Medulla oblongata (tissue), 1 donor: ENCODE data around the gene LDB3.
"Not testable (repeated sequence)": the region's sequence is repeated elsewhere in the genome, so short reads cannot be mapped to it uniquely, and the experiment has no call there.

ENCODE experiments used
- DNase-seq: peaks from one replicate; pipeline ENCODE4 v3.0.0-alpha.2; 2015; ENCODE audit errors: extremely low spot score

LDB3 gene, protein sequence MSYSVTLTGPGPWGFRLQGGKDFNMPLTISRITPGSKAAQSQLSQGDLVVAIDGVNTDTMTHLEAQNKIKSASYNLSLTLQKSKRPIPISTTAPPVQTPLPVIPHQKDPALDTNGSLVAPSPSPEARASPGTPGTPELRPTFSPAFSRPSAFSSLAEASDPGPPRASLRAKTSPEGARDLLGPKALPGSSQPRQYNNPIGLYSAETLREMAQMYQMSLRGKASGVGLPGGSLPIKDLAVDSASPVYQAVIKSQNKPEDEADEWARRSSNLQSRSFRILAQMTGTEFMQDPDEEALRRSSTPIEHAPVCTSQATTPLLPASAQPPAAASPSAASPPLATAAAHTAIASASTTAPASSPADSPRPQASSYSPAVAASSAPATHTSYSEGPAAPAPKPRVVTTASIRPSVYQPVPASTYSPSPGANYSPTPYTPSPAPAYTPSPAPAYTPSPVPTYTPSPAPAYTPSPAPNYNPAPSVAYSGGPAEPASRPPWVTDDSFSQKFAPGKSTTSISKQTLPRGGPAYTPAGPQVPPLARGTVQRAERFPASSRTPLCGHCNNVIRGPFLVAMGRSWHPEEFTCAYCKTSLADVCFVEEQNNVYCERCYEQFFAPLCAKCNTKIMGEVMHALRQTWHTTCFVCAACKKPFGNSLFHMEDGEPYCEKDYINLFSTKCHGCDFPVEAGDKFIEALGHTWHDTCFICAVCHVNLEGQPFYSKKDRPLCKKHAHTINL

DNA sequence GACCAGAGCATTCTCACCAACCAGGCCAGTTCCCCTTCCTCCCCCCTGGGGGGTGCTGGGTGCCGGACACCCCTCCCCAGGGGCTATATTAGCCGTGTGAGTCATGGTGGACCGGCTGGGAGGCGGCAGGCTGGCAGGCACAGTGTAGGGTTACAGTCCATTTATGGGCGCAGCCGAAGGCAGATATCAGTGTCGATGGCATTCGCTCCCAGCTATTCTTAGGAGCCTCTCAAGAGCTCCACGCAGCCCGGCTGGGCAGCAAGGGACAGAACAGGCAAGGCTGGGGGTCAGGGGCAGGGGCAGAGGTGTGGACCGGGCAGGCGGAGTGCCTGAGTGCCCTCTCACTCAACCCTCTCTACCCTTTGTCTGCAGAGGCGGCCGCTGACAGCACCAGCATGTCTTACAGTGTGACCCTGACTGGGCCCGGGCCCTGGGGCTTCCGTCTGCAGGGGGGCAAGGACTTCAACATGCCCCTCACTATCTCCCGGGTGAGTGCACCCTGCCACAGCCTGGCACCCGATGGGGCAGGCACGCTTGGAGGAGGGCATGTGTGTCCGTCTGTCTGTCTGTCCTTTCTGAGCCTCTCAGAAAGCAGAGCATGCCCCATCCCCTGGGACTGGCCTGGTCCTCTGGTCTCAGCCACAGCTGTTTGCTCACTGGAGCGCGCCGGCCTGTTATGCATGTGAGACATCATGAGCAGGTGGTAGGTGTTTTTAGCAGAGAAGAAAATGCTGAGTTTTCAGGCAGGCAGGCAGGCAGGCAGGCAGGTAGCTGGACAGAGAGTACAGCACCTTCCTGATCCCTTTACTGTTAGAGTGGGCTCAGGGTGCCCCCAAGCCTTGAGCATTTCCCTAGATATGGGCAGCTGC lies at the start of gene LDB3:
Gene LDB3, plus strand, starts transcription at position 215 of the 869 bp plus-strand sequence. Its CDS starts 181 bp downstream, at position 396.
- no peak for DNase-seq

DNA sequence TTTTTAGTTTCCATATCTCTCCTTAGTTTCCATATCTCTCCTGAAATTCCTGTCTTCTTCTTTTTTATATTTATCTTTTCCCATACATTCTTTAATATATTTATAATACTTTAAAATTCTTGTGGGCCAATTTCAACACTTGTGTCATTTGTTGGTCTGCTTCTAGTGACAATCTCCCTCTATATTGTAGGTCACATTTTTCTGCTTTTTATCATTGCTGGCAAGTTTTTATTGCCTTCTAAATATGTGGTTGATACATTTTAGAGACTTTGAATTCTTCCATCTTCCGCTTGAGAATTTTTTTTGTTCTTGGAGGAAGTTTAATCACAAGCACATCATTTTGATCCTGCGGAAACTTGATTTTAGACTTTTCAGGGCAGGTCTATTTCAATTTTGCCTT lies 40.0 kb upstream of the LDB3 start:
- DNase-seq, result no peak

DNA sequence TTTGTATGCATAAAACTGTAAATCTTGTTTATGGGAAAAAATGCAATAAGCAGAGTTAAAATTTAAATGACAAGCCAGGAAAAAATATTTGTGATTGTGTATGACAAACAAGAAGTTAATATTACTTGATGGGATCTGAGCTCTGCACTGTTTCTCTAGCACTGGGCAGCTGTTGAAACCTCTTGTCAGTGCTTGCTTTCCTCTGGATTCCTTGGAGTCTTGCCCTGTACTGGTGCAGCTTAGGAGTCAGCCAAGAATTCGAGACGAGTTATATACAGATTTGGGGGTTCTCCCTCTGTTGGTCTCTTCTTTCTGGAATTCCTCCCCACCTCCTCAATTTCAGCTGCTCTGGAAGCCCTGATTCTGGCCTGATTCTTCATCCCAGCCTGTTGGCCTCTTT lies 38.2 kb upstream of the LDB3 start:
- no peak for DNase-seq

DNA sequence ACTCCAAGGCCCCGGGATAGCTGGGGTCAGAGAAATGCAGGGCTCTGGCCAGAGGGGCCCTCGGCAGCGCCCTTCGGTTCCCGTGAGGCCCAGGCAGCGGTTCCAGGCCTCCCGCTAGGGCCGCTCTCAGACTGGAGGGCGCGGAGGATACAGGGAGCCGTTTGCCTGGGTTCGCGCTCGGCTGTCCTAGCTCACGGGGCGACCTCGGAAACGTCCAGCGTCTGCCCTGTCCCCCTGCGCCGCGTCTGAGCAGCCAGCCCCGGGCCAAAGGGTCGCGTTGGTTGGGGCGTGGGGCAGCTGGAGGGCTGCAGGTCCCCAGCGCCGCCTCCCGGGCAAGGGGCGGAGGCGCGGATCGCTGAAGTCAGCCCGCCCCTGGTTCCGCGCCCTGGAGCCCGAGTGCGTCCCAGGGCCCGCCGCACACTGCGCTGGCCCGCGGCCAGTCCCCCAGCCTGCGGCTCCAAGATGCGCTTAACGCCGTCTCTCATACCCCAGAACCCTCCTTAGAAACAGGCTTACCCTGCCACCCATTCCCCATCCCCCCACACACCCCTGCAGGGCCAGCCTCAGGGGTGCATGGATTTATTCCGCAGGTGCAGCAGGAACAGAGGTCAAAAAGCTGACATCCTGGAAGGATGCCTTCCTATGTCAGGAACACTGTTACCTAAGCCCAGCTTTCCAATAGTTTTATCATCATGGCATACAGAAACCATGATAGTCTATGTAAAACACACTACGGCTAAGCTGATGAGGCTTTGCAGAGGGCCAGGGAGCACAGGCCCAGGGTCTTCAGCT lies 36.1 kb upstream of the LDB3 start:
- DNase-seq, result peak; percentile 22

DNA sequence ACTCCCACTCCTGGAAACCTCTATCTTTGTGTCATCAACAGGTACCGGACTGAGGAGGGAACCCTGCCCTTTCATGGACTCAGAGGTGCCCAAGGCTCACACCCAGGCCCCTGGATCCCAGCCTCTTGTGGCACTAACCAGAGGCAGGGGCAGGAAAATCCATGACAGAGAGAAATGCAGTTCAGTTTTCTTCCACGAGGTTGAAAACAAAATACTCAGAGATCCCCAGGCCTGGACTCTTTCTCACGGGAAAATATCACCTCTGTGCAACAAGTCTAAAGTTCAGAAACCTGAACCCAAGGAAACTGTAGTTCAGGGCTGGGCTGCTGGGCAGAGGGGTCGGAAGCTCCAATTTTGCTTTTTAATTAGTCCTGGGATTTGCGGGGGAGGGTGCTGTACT lies 35.4 kb upstream of the LDB3 start:
- DNase-seq, result no peak

DNA sequence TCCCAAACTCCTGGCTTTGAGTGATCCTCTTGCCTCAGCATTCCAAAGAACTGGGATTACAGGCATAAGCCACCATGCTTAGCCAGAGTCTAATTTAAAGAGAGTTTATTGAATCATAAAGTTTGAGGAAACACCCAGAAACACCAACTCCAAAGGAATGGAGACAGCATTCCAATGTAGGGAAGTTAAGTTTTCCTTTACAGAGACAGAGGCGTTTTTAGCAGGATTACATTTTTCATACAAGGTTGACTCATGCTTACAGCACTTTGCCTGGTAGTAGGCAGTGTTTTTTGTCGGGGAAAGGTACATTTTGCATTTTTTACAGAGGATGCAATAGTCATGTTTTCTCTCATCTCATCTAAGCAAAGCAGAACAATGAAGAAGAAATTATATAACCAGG lies 32.9 kb upstream of the LDB3 start:
- DNase-seq, result no peak

DNA sequence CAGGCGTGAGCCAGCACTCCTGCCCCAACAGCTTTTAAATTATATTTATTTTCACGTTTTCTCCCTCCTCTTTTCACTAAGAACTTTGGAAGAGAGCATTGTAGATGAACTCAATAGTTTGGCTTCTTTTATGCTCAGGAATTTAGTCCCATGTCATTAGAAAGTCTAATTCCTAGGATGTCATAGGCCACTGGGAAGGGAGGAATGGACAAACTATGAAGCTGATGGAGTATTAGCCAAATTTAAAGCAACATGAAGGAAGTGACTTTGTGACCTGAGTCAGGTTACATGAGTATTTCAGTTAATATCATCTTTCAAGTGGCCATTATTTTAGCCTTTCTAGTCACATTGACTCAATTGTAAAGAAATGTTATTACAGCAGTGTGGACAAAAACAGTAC lies 32.0 kb upstream of the LDB3 start:
- no peak for DNase-seq

DNA sequence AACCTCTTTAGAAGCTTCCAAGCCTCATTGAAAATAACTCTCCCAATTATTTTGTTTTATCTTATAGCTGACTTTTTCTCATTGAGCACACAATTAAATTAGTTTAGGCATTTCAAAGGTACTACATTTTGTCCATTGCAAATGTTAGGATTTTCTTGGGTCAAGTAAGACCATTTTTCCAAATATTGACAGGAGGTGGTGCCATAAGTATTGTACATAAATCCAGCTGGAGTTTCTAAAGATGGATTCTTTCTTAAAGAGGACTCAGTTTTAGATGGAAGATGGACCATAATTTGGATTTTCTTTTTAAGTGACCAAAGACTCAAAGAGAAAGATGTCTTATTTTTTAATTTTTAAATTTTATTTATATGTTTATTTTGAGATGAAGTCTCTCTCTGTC lies 26.3 kb upstream of the LDB3 start:
- peak; percentile 24 for DNase-seq

DNA sequence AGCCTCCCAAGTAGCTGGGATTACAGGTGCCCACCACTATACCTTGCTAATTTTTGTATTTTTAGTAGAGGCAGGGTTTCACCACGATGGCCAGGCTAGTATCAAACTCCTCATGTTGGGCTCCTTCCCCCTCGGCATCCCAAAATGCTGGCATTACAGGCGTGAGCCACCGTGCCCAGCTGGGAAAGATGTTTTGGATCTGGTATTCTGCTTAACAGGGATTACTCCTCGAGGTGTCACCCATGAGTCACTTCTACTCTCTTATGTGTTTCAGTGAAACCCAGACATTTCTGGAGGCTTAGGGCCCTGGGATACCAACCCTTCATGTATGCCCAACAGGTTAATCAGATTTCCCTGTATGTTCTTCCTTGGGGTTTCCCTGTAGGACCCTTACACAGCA lies 25.8 kb upstream of the LDB3 start:
- no peak for DNase-seq

DNA sequence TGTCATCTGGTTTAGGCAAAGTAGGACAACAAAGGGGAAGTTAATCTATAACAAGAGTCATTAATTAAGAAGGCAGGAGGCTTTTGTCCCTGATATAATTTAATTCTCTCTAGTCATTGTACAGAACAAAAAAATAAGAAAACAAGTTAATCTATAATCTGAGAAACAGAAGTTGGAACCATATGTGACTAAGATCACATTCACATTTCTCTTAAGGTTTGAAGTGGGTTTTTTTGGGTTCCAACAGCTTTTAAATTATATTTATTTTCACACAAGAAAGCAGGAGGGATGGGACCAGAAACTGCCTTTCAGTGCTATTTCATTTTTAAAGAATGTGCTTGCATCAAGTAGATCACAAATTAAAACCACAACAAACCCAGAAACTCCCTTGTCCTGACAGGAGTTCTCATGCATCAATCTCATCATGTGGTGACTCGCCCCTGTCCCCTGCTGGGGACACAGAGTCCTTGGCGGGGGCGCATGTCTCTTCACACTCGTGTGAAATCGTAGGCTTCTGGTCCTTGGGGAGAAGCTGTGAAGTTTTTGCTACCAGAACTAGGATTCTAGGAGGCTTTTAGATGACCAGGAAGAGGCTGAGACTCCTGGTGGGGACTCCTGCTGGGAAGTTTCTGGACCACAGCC lies 24.0 kb upstream of the LDB3 start:
- no peak for DNase-seq

DNA sequence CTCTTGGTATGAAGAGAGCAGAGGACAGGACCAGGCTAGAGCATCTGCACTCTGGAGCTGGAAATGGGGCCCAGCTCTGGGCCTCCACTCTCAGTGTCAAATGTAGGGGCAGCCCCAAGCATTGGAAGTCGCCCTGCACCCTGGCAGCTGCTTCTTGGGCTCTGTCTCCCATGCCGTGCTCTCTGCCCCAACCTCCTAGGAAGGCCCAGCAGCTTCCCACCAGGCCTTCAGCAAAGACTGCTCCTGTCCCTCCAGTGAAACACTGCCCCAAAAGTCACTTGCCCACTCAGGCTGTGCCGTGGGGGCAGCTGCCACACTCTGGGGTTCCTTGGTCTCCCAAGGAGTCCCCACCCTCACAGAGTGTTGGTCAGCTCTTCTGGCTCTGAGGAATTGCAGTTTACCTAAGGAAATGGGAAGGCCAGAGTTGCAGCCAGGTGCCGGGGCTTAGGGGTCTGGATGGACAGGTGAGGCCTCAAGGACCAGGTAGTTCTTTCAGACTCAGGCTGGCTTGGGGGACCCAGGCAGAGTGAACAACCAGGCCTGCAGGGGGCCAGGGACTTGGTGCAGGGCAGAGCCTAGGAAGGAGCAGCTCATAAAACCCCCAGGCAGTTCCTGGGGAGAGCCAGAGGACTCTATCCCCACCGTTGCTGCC lies 23.4 kb upstream of the LDB3 start:
- no peak for DNase-seq

DNA sequence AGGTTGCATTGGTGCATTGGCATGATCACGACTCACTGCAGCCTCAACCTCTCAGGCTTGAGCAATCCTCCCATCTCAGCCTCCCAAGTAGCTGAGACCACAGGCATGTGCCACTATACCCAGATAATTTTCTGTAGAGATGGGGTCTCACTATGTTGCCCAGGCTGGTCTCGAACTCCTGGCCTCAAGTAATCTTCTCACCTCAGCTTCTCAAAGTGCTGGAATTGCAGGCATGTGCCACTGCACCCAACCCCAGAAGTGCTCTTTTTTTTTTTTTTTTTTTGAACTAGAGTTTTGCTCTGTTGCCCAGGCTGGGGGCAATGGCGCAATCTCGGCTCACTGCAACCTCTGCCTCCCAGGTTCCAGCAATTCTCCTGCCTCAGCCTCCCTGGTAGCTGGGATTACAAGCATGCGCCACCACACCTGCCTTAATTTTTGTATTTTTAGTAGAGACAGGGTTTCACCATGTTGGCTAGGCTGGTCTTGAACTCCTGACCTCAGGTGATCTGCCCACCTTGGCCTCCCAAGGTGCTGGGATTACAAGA lies 22.6 kb upstream of the LDB3 start:
- DNase-seq, result not testable (repeated sequence)

DNA sequence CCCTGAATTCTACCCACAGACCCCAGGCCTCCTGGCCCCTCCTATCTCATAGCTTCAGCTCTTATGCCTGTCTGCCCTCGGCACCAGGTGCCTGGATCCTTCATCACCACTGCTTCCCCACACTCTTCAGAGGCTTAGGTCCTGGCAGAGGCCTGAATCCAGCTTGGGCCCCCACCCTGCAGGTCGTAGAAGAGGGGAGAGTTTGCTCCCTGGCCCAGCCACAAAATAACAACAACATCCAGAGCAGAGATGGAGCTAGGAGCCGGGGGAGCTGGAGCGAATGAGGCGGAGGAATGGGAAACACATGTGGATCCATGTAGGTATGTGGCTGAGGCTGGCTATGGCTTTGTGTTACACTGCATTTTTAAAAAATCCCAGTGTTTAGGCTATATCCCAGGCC lies 21.8 kb upstream of the LDB3 start:
- no peak for DNase-seq

DNA sequence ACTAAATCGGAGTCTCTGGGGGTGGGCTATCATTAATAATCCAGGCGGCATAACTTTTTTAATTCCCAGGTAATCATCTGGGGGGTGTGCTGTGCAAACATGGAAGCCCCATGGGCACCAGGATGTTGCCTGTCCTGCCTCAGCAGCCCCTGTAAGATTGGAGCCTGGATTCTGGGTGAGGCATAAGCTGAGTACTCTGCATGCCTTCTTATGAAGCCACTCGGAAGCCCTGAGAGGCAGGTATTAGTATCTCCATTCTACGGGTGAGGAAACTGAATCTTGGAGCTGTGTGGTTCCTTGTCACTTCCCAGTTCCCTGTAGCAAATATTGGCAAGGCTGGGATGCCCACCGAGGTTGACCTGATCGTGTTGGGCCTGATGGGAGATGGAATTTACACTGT lies 21.4 kb upstream of the LDB3 start:
- DNase-seq, result no peak

DNA sequence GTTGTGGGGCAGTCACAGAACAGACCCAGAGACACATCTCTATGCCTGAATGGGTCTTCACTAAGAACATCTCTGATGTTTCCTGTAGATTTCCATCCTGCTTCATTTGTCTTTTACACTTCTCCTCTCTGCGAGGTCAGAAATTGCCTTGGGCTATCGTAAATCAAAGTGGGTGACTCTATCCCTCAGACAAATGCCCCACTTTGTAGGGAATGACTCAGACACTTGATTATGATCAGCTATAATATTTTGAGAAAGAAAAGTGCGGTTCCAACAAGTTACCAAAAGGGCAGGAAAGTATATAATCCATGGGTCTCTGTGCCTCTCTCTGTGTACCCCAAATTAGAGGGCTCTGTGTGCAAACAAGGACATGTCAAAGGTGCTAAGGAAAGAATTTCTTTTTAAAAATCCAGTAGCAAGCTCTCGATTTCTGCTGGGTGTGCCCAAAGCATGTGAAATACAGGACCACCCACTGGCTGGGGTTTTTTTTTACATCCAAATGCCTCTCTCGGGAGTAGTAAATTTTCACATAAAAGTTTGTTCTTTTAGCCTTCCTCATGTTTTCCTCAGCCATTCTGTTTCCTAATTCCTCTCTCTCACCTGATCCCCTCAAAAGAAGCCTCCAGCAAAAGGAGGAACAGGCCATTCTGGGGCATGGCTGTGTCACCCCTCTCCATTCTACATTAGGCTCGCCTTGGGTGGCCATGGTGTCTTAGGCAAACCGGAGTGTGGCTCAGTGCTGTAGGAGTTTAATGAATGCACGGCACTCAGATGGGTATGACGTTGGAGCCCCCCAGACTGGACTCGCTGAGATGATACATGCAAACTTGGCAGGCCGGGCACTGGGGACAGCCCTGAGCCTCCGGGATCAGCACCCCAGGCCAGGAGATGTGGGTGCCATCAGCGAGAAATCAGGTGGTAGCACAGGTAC lies 20.3 kb upstream of the LDB3 start:
- DNase-seq, result no peak

DNA sequence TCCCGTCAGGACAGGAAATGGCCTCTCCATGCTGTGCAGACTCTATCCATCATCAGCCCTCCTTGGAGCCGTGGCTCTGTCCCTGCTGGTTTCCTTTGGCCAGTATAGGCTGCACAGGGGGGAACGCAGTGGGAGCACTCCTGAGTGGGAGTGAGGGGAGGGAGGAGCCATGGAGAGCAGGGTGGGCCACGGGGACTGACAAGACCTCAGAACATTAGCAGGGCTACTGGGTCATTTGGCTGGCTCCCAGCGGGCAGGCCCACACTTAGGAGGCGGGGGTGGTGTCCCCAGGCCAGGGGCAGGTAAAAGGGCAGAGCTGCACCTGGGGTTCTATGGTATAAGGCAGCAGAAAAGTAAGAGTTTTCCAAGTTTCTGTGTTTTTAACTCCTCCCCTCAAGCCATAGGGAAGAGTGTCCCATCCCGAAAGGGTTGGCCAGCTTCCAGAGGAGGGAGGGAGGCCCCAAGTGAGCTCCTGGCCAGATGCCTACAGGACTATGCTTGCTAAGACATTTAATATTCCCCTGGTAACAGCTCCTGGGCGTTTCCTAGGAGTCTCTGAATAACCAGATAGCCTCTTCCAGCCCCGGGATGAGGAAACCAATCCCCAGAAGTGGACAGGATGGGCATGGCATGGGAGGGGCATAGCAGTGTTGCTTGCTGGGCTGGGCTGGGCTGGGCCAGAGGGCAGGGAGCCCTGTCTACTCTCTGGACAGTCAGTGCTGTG lies 19.4 kb upstream of the LDB3 start:
- no peak for DNase-seq

DNA sequence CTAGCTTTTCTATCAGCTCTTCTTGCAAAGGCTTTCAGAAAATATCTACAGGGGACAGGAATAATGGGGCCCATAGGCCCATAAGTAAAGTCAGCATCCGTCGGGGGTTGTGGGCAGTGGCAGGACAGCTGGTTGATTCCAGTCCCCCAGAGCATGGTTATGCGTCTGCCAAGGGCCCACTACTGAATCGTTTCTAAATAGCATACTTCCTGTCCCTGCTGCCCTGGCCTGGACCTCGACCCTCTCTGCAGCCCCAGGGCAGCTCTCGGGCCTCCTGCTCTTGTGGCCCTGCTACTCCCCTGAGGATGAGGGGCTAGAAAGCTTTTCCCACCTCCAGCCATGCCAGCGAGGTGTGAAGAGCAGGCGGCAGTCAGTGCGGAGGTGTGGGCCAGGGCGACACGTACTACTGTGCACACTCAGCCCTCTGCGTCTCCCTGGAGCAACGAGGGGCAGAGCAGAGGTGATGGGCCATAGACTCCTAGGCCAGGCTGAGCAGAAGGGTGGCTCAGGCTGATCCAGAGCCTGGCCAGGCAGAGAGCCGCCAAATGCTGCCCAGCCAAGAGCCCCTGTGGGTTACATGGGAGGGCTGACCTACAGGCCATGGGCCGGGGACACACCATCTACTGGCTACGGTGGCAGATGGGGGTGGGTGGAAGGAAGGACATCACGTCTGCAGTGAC lies 18.7 kb upstream of the LDB3 start:
- no peak for DNase-seq

DNA sequence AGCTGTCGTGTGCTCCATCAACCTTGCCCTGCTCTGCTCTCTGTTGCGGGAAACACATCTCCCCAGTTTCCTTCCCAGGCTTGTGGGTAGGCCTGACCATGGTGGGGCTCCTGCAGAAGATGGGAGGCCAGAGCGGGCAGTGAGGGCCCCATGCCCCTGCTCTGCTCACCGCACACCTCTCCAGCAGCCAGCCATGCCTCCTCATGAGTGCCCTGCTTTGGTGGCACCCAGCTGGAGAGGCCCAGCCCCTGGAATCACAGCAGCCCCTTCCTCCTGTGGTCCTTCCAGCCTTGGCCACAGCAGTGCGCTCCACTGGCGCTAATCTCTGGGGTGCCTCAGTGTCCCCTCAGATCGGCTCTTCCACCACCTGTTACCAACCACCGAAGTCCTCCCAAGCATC lies 18.2 kb upstream of the LDB3 start:
- DNase-seq, result no peak
